Vagina (tissue), 2 donors: Measurements from ENCODE around the gene RAB24. TPM values are rescaled to one million over a fixed set of nuclear protein-coding genes. Genes with fewer than 3 reads are reported as not detected.

Experiments
- DNase-seq, 2 donors: peaks; one replicate each; pipeline ENCODE4 v3.0.0-alpha.2; 2017; ENCODE audit errors: extremely low spot score in 2 of 2
- H3K27ac ChIP-seq: fragments of 200-600 bp; sonication (generic); one replicate; pipeline ENCODE4 v1.5.1; 2019
- H3K27me3 ChIP-seq: fragments of 200-600 bp; sonication (generic); one replicate; pipeline ENCODE4 v1.5.1; 2019
- H3K36me3 ChIP-seq, 2 donors: fragments of 200-600 bp; sonication (generic); one replicate each; pipeline ENCODE4 v1.5.1; 2017 to 2019
- H3K4me1 ChIP-seq: fragments of 200-600 bp; sonication (generic); one replicate; pipeline ENCODE4 v1.5.1; 2019
- H3K4me3 ChIP-seq, 2 donors: fragments of 200-600 bp; sonication (generic); 1 replicate in 1 of 2; 2 replicates in 1 of 2; pipeline ENCODE4 v1.5.1; 2016 to 2019
- H3K9me3 ChIP-seq: fragments of 200-600 bp; sonication (generic); one replicate; pipeline ENCODE4 v1.5.1; 2019
- CTCF ChIP-seq, 3 experiments: fragments of 450-650 bp in 2 of 3; fragments of 200-600 bp in 1 of 3; sonication (generic) in 1 of 3; IDR thresholded peaks; one replicate each; pipeline ENCODE4 v1.5.1; 2017 to 2019; ENCODE audit warnings: antibody characterized with exemption in 3 of 3, mild to moderate bottlenecking in 2 of 3, moderate library complexity in 2 of 3
- POLR2A ChIP-seq, 2 donors: fragments of 450-650 bp; IDR thresholded peaks; one replicate each; pipeline ENCODE4 v1.6.1; 2017; ENCODE audit warnings: antibody characterized with exemption in 2 of 2, mild to moderate bottlenecking in 2 of 2, moderate library complexity in 2 of 2
- POLR2AphosphoS5 ChIP-seq, 2 donors: sonication (generic); formaldehyde crosslinking; IDR thresholded peaks; one replicate each; pipeline ENCODE4 v1.9.0; 2017; ENCODE audit warnings: antibody characterized with exemption in 2 of 2, mild to moderate bottlenecking in 2 of 2, low read depth in 1 of 2; ENCODE audit not compliant: insufficient read depth in 1 of 2
- intact Hi-C: fragments of 100-400 bp; cut with DNase I; formaldehyde crosslinking; loops from one replicate; pipeline ENCODE4 v1.15.1; 2023
- total RNA-seq: library from RNA; depleted of rRNA; stranded (reverse); fragments of >200 nt; gene quantifications from one replicate; pipeline ENCODE4 v1.2.3, GENCODE V29; 2016

RAB24 gene
- total RNA-seq, 1 donor from 2014 or later, result 48.6 TPM

DNA sequence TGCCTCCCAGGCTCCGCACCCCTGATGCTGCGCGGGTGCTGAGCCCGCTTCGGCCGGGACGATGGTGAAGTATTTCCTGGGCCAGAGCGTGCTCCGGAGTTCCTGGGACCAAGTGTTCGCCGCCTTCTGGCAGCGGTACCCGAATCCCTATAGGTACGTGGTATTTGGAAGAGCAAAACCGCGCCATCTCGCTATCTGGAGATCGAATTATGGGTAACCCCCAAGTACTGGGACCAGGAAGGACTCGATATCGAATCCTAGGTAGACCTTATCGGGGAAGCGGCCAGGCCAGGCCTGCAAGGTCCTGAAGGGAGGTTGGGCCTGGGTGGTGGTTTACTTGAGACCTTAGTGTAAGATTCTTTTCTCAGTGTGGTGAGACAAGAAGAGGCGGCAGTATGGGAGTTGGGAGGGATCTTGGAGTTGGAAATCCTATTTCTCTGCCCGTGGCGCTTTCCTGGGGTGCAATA lies 439 bp upstream of the RAB24 start:
- Histone ChIP-seq H3K9me3 (no peaks in the 10 kb centered on the region), H3K4me1 (peaks cover 69% of the 10 kb centered on the region), H3K27me3 (no peaks in the 10 kb centered on the region), H3K36me3 (peaks cover 0 to 3% of the 10 kb centered on the region in 2 donors), H3K27ac (peak overlapping the region; percentile 84), H3K4me3 (peak overlapping the region; percentile 77 to 90)
- intact Hi-C loops, result loop anchor here (10.0 kb wide), 1 partner anchor 189 kb away; no protein-coding TSS in a partner anchor
- TF ChIP-seq POLR2AphosphoS5 (IDR thresholded peaks at IDR 0.05; ENCODE audit: insufficient read depth in 1 of 2, low read depth in 1 of 2) (no peak), CTCF (IDR thresholded peaks at IDR 0.05) (no peak), POLR2A (IDR thresholded peaks at IDR 0.05) (no peak)
- DNase-seq, result no peak

GRCh38 chr5:177302354-177303110 lies 987 bp downstream of the RAB24 start:
- H3K36me3 ChIP-seq, result peaks cover 0 to 3% of the 10 kb centered on the region in 2 donors
- H3K27me3 ChIP-seq, result no peaks in the 10 kb centered on the region
- TF ChIP-seq POLR2A (IDR thresholded peaks at IDR 0.05), result no peak
- no peak for TF ChIP-seq CTCF (IDR thresholded peaks at IDR 0.05)
- no peak for TF ChIP-seq POLR2AphosphoS5 (IDR thresholded peaks at IDR 0.05; ENCODE audit: insufficient read depth in 1 of 2, low read depth in 1 of 2)
- H3K27ac ChIP-seq, result peak overlapping the region; percentile 84
- intact Hi-C loops, result loop anchor here (10.0 kb wide), 1 partner anchor 188 kb away; no protein-coding TSS in a partner anchor
- H3K4me1 ChIP-seq, result peaks cover 69% of the 10 kb centered on the region
- no peak for DNase-seq
- H3K9me3 ChIP-seq, result no peaks in the 10 kb centered on the region
- peak overlapping the region; percentile 77 to 90 for H3K4me3 ChIP-seq

- Histone ChIP-seq H3K4me1 (peaks cover 73% of the 10 kb centered on the region), H3K27me3 (no peaks in the 10 kb centered on the region), H3K4me3 (no peak overlapping the region), H3K27ac (peak overlapping the region; percentile 84), H3K36me3 (peaks cover 0 to 4% of the 10 kb centered on the region in 2 donors), H3K9me3 (no peaks in the 10 kb centered on the region)
- TF ChIP-seq POLR2AphosphoS5 (IDR thresholded peaks at IDR 0.05; ENCODE audit: insufficient read depth in 1 of 2, low read depth in 1 of 2) (peak in 1 of 2 donors; percentile 13), CTCF (IDR thresholded peaks at IDR 0.05) (no peak), POLR2A (IDR thresholded peaks at IDR 0.05) (no peak)
- no peak for DNase-seq
- intact Hi-C loops, result loop anchor here (10.0 kb wide), 1 partner anchor 187 kb away; no protein-coding TSS in a partner anchor
These were observed 1.9 kb downstream of the RAB24 start for GRCh38 chr5:177301503-177302165.

- Histone ChIP-seq H3K4me1 (peaks cover 71% of the 10 kb centered on the region), H3K27me3 (no peaks in the 10 kb centered on the region), H3K9me3 (no peaks in the 10 kb centered on the region), H3K4me3 (no peak overlapping the region), H3K36me3 (peaks cover 0 to 10% of the 10 kb centered on the region in 2 donors), H3K27ac (peak overlapping the region; percentile 84)
- no peak for TF ChIP-seq CTCF (IDR thresholded peaks at IDR 0.05)
- no peak for TF ChIP-seq POLR2A (IDR thresholded peaks at IDR 0.05)
- TF ChIP-seq POLR2AphosphoS5 (IDR thresholded peaks at IDR 0.05; ENCODE audit: insufficient read depth in 1 of 2, low read depth in 1 of 2), result no peak
- DNase-seq, result no peak
- intact Hi-C loops, result loop anchor here (10.0 kb wide), 1 partner anchor 186 kb away; no protein-coding TSS in a partner anchor
These were observed 2.6 kb downstream of the RAB24 start for GRCh38 chr5:177300951-177301350.
